HG03039 (cell line): ENCODE results near the gene CDHR2.

ENCODE experiments used
- ATAC-seq: cut with Tn5 transposase; IDR thresholded peaks from one replicate; pipeline ENCODE4 v1.9.1; 2021; ENCODE audit warnings: mild to moderate bottlenecking, moderate library complexity; ENCODE audit not compliant: unreplicated experiment

Gene CDHR2

GRCh38 chr5:176618783-176619182, 69.6 kb downstream of the CDHR2 start:
- no peak for ATAC-seq

GRCh38 chr5:176619203-176619568, 70.0 kb downstream of the CDHR2 start:
- no peak for ATAC-seq

GRCh38 chr5:176619569-176620332, 70.6 kb downstream of the CDHR2 start:
- ATAC-seq, result no peak

GRCh38 chr5:176620333-176620981, 71.3 kb downstream of the CDHR2 start:
- ATAC-seq, result no peak

GRCh38 chr5:176621661-176622079, 72.5 kb downstream of the CDHR2 start:
- no peak for ATAC-seq

- no peak for ATAC-seq
Observed at GRCh38 chr5:176624142-176624541, 75.0 kb downstream of the CDHR2 start.

- no peak for ATAC-seq
Observed at GRCh38 chr5:176624938-176625337, 75.8 kb downstream of the CDHR2 start.

GRCh38 chr5:176625512-176625911, 76.4 kb downstream of the CDHR2 start:
- ATAC-seq, result no peak

- ATAC-seq, result no peak
Observed at GRCh38 chr5:176625966-176626875, 77.1 kb downstream of the CDHR2 start.

GRCh38 chr5:176626876-176627236, 77.7 kb downstream of the CDHR2 start:
- ATAC-seq, result no peak

GRCh38 chr5:176627582-176627981, 78.4 kb downstream of the CDHR2 start:
- no peak for ATAC-seq

GRCh38 chr5:176628406-176629228, 79.5 kb downstream of the CDHR2 start:
- no peak for ATAC-seq

GRCh38 chr5:176629317-176629852, 80.2 kb downstream of the CDHR2 start:
- ATAC-seq, result no peak

GRCh38 chr5:176629853-176630680, 80.9 kb downstream of the CDHR2 start, which contains the start of the genes EIF4E1B and SNCB:
Gene EIF4E1B, plus strand, starts transcription at chr5:176630675. Its CDS starts 12,113 bp downstream, at chr5:176642788.
Gene SNCB, minus strand, starts transcription at chr5:176630534. Its CDS starts 880 bp downstream, at chr5:176629654.
- no peak for ATAC-seq

GRCh38 chr5:176630681-176631222, 81.6 kb downstream of the CDHR2 start:
- ATAC-seq, result no peak

- ATAC-seq, result no peak
Observed at GRCh38 chr5:176631383-176632200, 82.5 kb downstream of the CDHR2 start.

GRCh38 chr5:176632745-176633144, 83.6 kb downstream of the CDHR2 start:
- no peak for ATAC-seq

GRCh38 chr5:176633598-176633997, 84.5 kb downstream of the CDHR2 start:
- ATAC-seq, result no peak
